Measurements from ENCODE around the gene CNTLN. TPM values are rescaled to one million over a fixed set of nuclear protein-coding genes. Genes with fewer than 3 reads are reported as not detected.

The CNTLN gene
- total RNA-seq, 1 experiment from 2014 or later: 5.1 TPM

GRCh38 chr9:17131494-17131893 is 3.3 kb upstream of the CNTLN start (continued):
- TF ChIP-seq, protein P1, sequence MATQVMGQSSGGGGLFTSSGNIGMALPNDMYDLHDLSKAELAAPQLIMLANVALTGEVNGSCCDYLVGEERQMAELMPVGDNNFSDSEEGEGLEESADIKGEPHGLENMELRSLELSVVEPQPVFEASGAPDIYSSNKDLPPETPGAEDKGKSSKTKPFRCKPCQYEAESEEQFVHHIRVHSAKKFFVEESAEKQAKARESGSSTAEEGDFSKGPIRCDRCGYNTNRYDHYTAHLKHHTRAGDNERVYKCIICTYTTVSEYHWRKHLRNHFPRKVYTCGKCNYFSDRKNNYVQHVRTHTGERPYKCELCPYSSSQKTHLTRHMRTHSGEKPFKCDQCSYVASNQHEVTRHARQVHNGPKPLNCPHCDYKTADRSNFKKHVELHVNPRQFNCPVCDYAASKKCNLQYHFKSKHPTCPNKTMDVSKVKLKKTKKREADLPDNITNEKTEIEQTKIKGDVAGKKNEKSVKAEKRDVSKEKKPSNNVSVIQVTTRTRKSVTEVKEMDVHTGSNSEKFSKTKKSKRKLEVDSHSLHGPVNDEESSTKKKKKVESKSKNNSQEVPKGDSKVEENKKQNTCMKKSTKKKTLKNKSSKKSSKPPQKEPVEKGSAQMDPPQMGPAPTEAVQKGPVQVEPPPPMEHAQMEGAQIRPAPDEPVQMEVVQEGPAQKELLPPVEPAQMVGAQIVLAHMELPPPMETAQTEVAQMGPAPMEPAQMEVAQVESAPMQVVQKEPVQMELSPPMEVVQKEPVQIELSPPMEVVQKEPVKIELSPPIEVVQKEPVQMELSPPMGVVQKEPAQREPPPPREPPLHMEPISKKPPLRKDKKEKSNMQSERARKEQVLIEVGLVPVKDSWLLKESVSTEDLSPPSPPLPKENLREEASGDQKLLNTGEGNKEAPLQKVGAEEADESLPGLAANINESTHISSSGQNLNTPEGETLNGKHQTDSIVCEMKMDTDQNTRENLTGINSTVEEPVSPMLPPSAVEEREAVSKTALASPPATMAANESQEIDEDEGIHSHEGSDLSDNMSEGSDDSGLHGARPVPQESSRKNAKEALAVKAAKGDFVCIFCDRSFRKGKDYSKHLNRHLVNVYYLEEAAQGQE (IDR thresholded peaks at IDR 0.05; ENCODE audit: low read depth): no peak
- no peak for TF ChIP-seq SRF (IDR thresholded peaks at IDR 0.05; ENCODE audit: low read depth)

DNA sequence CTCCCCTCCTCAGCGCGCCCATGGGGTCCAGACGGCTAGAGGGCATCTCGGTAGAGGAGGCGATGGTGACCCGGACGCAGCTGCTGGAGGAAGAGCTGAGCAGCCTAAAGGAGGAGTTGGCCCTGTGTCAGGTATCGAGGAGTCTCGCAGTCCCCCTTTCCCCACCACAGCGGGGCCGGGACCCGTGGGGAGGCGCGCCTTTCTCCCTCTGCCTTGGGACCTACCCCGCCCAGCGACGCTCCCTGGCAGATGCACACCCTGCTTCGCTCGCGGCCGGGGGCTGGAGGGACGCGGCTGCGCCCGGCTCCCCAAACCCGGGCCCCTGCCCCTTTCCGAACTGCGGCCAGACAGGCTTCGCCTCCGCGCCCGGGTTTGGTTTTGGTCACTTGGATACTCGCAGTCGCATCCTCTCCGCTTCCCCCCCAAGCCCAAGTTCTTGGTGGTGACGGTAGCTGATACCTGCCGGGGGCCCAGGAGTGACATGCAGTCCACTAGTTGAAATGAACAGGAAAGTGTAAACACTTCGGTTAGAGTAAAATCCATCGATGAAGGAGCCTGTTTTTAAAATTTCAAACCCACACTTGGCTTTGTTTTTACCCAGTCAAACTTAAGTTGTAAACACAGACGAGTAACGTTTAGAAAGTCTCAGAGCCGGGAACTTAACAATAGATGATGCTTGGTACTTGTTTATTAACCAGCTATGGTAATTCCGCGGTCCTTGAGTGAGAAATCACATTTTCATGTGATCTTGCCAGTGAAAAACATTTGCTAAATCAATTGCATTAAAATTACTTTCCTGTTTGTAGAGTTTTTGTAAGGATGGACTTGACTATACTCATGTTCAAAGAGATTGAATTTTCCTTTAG is 688 bp downstream of the CNTLN start:
- ChIA-PET CTCF (no interaction called here), RAD21 (ENCODE audit: low non-redundant PET in 1 of 2, low total read pairs in 2 of 2, uncharacterized antibody in 2 of 2, unreplicated experiment in 2 of 2) (no interaction called here), POLR2A (no interaction called here)
- Histone ChIP-seq H3K9me3 (ENCODE audit: control insufficient read depth in 1 of 2, insufficient read depth in 1 of 2, low read depth in 1 of 2, low read length in 2 of 2) (no peaks in the 10 kb centered on the region), H3K9me2 (ENCODE audit: insufficient read depth) (no peaks in the 10 kb centered on the region), H3K9ac (ENCODE audit: low read length) (peak overlapping the region; percentile 75), H2AFZ (ENCODE audit: low read depth, low read length, poor library complexity, severe bottlenecking) (no peak overlapping the region), H3K4me2 (ENCODE audit: low read length) (peak overlapping the region; percentile 78), H3K79me2 (ENCODE audit: insufficient read depth, low read length) (no peaks in the 10 kb centered on the region; the same call in 1 of the 2 replicates), H4K20me1 (ENCODE audit: insufficient read depth) (no peaks in the 10 kb centered on the region), H3K4me1 (ENCODE audit: control insufficient read depth in 1 of 2, insufficient read depth in 2 of 2, low read length in 2 of 2) (peaks cover 0 to 6% of the 10 kb centered on the region in 2 experiments; a peak in 2 of 4 replicates), H3K36me3 (ENCODE audit: control insufficient read depth in 1 of 2, insufficient read depth in 2 of 2, low read length in 2 of 2) (no peaks in the 10 kb centered on the region), H3K4me3 (replicated peaks in 1 of 2; ENCODE audit: low read depth in 1 of 2, low read length in 2 of 2) (peak overlapping the region; percentile 66 to 68), H3K27ac (ENCODE audit: low read depth, low read length) (peak overlapping the region; percentile 64), H3K27me3 (ENCODE audit: insufficient read depth, low read length) (no peaks in the 10 kb centered on the region)
- no peak for DNase-seq (ENCODE audit: low read depth, low spot score)
- BruUV-seq (replicated peaks): TSS peak; percentile 53
- ATAC-seq: peak; percentile 70
- intact Hi-C loops (cut with micrococcal nuclease): no loop called here
- TF ChIP-seq SIN3A (IDR thresholded peaks at IDR 0.05; ENCODE audit: low read depth): no peak
- no peak for TF ChIP-seq TCF7L2 (IDR thresholded peaks at IDR 0.05; ENCODE audit: borderline replicate concordance, extremely low read depth, insufficient read depth, insufficient read length)
- TF ChIP-seq, protein P2, sequence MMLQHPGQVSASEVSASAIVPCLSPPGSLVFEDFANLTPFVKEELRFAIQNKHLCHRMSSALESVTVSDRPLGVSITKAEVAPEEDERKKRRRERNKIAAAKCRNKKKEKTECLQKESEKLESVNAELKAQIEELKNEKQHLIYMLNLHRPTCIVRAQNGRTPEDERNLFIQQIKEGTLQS (IDR thresholded peaks at IDR 0.05): no peak
- no peak for TF ChIP-seq CEBPB (IDR thresholded peaks at IDR 0.05; ENCODE audit: low read depth)
- no peak for TF ChIP-seq FOSL1 (IDR thresholded peaks at IDR 0.05; ENCODE audit: low read depth)
- no peak for TF ChIP-seq CTCF (IDR thresholded peaks at IDR 0.05 in 2 of 3, conservative IDR thresholded peaks at IDR 0.05 in 1 of 3; ENCODE audit: borderline replicate concordance in 1 of 3, insufficient read depth in 1 of 3, low read depth in 2 of 3, low read length in 2 of 3)
- no peak for TF ChIP-seq POLR2A (IDR thresholded peaks at IDR 0.05; ENCODE audit: borderline replicate concordance, extremely low read depth, insufficient read depth, insufficient read length)
- TF ChIP-seq, protein P1 (IDR thresholded peaks at IDR 0.05; ENCODE audit: low read depth): no peak
- TF ChIP-seq, protein P3, sequence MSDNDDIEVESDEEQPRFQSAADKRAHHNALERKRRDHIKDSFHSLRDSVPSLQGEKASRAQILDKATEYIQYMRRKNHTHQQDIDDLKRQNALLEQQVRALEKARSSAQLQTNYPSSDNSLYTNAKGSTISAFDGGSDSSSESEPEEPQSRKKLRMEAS (IDR thresholded peaks at IDR 0.05): no peak
- TF ChIP-seq ZFX (IDR thresholded peaks at IDR 0.05): no peak

Data from HCT116 (cell line).